Measurements from ENCODE around the gene FANCC.

- TF ChIP-seq SP1 (IDR thresholded peaks at IDR 0.05) (no peak), NFRKB (IDR thresholded peaks at IDR 0.05) (no peak), FOXM1 (IDR thresholded peaks at IDR 0.05; ENCODE audit: borderline replicate concordance) (no peak), ARNT (IDR thresholded peaks at IDR 0.05) (no peak), PKNOX1 (IDR thresholded peaks at IDR 0.05) (no peak), ZNF384 (IDR thresholded peaks at IDR 0.05) (no peak), HDGF (IDR thresholded peaks at IDR 0.05; ENCODE audit: borderline replicate concordance) (no peak), TARDBP (IDR thresholded peaks at IDR 0.05) (no peak), CTBP1 (IDR thresholded peaks at IDR 0.05; ENCODE audit: borderline replicate concordance) (no peak), SUZ12 (IDR thresholded peaks at IDR 0.05) (no peak), LEF1 (IDR thresholded peaks at IDR 0.05; ENCODE audit: borderline replicate concordance) (no peak), BHLHE40 (IDR thresholded peaks at IDR 0.05; ENCODE audit: borderline replicate concordance) (no peak), ELF4 (IDR thresholded peaks at IDR 0.05) (no peak), FOXA1 (IDR thresholded peaks at IDR 0.05) (no peak)
Measured at GRCh38 chr9:95085861-95086563, 231.5 kb downstream of the FANCC start.

Data from HEK293T (cell line).